ENCODE measurements around the gene ALG11.
"Not testable (repeated sequence)": the region's sequence is repeated elsewhere in the genome, so short reads cannot be mapped to it uniquely, and the experiment has no call there.

Gene ALG11, protein sequence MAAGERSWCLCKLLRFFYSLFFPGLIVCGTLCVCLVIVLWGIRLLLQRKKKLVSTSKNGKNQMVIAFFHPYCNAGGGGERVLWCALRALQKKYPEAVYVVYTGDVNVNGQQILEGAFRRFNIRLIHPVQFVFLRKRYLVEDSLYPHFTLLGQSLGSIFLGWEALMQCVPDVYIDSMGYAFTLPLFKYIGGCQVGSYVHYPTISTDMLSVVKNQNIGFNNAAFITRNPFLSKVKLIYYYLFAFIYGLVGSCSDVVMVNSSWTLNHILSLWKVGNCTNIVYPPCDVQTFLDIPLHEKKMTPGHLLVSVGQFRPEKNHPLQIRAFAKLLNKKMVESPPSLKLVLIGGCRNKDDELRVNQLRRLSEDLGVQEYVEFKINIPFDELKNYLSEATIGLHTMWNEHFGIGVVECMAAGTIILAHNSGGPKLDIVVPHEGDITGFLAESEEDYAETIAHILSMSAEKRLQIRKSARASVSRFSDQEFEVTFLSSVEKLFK

DNA sequence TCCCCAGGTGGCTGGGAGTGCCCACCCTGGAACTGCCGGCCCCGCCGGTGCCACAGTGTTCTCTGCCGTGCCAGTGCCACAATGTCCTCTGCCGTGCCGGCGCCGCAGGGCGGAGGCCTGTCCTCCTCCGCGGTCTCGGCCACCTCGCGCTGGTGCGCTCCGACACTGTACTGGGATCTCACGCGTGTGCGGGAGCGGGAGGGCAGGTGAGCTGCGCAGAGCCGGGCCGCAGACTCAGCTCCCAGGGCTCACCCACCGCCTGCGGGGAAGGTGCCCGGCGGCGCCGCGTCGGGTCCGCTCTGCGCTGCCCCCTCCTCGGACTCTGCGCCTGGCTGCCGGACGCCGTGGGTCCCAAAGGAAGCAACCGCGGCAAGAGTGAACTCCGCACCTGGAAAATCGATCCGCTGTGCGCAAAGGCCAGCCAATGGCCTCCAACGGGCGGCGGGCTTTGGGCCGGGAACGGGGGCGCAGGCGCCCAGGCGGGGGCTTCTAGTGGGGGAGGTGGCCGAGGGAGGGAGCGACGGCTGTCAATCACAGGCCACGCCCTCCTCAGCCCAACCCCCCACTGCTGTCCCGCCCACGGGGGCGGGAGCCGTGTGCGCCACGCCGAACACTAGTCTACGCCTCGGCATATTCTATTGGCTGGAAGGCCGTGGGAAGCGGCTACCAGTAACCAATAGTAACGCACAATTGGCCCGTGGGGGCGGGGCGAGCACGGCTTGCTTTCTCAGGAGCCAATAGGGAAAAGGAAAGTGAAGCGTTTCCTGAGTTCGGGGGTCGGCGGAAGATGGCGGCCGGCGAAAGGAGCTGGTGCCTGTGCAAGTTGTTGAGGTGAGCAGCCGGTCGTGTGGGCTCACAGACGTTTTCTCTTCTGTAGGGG lies at the start of gene ALG11:
ALG11 (plus strand) TSS at position 767 of the 880 bp plus-strand sequence; CDS start at position 788, 21 bp downstream.
- FAIRE-seq = no peak

GRCh38 chr13:51966186-51966585 lies 46.0 kb upstream of the ALG11 start:
- FAIRE-seq = no peak

GRCh38 chr13:51967482-51968446 lies 44.4 kb upstream of the ALG11 start:
- FAIRE-seq = no peak

DNA sequence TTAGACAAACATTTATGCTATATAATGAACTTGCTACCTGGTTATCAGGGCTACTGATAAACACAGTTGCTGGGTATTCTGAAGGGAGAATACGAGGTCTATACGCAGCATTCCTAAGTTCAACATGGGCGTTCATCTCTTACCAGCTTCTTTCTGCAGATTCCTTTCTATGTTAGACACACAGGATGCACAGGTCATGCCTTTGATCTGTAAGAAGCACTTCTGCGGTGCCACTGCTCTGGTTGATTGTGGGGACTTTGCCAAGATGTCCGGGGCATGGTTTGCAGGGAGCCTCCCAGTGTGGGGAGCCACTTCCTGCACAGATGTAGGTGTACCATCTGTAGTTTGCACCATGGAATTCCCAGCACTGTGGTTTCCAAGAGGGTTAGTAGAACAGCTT lies 41.8 kb upstream of the ALG11 start:
- FAIRE-seq = no peak

DNA sequence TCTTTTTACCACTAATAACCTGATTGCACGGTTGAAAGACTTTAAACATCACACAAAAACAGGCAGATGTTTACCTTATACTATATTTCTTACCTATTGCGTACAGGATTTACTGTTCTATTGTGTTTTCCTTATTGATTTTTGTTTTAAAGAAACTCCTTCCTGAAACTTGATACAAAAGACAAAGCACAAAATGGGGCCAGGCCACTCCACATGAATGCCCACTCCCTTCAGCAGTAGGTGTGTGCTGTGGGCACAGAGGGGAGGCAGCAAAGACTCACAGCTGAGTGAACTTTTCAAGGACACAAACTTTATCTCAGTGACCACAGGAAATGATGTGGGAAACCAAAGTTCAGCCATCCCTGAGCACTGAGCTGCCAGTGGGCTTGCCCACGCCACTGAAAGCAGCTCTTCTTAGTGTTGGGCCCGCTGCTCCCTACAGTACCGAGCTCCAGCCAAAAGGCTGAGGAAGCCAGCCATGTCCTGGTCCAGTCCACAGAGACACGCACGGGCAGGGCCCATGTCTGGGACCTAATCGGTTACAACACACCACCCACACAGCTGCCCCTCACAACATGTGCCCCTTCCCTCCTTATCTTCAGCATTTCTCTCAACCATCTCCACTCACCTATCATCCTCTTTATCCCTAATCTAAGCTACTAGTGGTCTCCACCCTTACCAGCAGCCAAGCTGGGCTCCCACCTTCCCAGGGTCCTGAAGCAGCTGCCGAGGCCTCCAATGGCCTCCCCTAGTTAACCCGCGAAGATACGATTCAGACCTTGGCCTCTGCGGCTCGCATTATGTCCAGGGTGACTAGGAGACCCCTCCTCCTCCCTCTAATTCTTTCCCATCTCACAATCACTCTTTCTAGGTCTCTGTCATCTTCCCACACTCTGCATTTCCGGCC lies 40.4 kb upstream of the ALG11 start:
- no peak for FAIRE-seq

DNA sequence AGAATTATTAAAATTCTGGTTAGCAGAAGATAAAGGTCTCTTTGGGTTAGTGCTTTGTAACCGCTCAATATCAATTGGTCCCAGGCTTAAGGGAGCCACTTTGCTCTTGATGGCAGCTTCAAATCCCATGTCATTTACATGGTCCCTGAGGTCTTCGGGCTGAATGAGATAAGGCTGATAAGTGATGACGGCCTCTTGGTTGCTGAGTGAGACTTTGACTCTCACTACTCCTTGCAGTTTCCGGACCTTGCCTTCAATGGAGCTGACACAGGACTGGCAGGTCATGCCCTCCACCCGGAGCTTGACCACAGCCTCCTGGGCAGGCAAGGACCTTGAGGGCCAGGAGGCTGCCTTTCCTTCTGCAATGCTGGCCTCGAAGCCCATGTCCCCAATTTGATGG lies 37.7 kb upstream of the ALG11 start:
- FAIRE-seq = no peak

- no peak for FAIRE-seq
Measured at GRCh38 chr13:51976423-51976822, 35.8 kb upstream of the ALG11 start.

- no peak for FAIRE-seq
Measured at GRCh38 chr13:51976890-51977289, 35.3 kb upstream of the ALG11 start.

DNA sequence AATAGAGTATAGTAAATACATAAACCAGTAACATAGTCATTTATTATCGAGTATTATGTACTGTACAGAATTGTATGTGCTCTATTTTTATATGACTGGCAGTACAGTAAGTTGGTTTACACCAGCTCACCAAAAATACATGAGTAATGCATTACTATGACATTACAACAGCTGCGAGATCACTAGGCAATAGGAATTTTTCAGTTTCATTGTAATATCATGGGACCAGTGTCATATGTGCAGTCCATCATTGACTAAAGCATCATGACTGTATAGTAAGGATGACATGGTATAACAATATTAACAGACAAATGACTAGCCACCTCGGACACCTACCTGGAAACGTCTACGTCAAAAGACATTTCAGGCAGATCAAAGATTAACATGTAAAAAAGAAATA lies 34.6 kb upstream of the ALG11 start:
- no peak for FAIRE-seq

DNA sequence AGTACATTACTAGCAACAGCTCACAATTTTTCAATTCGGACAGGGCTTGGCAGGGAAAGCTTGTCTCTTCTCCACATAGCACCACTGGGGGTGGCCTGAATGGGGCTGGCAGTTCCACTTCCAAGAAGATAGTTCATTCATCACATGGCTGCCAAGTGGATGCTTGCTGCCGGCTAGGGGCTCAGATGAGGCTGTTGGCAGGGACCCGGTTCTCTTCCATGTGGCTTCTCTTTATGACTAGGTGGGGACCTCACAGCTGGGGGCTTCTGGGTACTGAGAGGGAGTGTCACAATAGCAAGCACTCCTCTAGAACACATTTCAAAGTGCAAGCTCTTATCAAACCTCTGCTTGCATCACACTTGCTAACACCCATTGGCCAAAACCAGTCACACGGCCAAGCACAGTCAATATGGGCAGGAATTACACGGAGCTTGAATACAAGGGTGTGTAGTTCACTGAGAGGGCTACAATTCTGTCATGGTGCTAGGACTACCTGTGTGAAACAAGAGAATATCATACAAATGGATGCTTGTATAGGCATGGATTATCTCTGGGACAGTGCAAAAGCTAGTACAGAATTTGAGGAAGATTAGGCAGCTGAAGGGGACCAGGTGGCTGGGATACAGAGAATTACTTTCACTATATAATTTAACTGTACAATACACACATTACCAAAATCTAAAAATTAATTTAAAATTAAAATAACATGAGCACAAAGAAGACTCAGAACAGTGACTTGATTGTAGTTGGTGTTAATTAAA lies 33.2 kb upstream of the ALG11 start:
- FAIRE-seq = peak; percentile 17

GRCh38 chr13:51980908-51981307 lies 31.3 kb upstream of the ALG11 start:
- no peak for FAIRE-seq

GRCh38 chr13:51981355-51981754 lies 30.8 kb upstream of the ALG11 start:
- FAIRE-seq = no peak

DNA sequence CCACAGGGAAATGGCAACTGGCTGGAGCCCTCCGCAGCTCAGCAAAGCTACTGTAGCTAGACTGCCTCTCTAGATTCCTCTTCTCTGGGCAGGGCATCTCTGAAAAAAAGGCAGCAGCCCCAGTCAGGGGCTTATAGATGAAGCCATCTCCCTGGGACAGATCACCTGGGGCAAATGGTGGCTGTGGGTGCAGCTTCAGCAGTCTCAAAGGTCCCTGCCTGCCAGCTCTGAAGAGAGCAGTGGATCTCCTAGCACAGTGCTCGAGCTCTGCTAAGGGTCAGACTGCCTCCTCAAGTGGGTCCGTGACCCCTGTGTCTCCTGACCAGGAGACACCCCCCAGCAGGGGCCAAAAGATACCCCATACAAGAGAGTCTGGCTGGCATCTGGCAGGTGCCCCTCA lies 28.9 kb upstream of the ALG11 start:
- FAIRE-seq = not testable (repeated sequence)

- FAIRE-seq = not testable (repeated sequence)
Measured at GRCh38 chr13:51984904-51985303, 27.3 kb upstream of the ALG11 start.

DNA sequence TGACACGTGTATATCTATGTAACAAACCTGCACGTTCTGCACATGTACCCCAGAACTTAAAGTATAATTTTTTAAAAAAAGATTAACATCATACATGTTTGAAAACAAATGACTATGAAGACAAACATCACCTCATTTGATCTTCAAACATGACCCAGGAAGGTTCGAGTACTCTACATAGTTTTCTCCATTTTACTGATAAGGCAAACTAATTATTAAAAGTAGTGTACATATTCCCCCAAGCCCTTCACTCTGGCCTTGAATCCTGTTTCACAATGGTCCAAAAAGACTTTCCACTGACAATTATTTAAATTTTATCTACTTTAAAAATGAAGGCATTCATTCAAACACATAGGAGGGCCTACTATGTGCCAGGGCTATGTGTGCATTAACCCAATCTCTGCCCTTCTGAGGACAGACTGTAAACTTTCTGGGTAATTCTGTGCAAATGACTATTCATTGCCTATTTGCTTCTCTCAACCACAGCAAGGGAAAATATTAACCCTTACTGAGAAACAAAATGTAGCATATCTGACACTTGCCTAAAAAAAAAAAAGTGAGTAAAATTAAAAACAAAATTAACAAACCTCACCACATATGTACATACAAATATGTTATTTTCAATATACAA lies 23.1 kb upstream of the ALG11 start:
- no peak for FAIRE-seq

GRCh38 chr13:51993713-51994112 lies 18.5 kb upstream of the ALG11 start:
- FAIRE-seq = no peak

DNA sequence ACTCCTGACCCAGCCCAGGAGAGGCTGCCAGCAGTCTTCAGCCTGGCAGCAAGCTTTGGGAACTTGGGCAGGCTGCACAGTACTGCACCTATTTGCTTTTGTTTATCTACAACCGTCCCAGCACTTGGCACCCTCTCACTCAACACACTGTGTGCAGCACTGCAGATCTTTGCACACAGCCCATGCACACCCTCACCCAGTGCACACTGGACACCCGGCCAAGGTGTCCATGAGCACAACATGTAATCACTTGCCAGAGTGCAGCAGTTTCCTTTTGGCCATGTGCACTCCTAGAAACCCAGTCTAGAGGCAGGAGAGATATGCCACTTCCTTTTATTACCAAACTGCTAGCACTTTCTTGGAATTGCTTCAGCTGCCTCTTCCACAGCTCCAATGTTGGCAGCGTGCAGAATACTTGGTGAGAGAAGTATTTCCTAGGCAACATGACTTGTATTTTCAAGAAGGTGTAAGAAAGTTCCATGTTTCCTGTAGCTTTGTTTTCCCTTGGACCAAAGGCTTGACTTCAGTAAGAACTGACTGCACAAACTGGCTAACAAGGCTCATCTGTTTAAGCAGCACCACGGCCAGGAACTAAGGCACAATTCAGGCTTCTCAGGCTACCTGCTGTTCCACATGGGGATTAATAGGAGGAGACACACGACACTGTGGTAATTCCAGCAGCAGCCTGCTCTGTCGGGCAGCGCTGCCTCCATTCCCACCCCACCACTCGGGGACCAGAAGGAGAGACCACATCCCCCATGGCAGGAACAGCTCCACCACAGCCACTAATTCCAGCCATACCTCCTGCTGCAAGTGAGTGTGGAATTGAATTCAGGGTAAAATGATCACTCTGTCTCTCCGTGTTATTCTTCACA lies 16.3 kb upstream of the ALG11 start:
- no peak for FAIRE-seq

DNA sequence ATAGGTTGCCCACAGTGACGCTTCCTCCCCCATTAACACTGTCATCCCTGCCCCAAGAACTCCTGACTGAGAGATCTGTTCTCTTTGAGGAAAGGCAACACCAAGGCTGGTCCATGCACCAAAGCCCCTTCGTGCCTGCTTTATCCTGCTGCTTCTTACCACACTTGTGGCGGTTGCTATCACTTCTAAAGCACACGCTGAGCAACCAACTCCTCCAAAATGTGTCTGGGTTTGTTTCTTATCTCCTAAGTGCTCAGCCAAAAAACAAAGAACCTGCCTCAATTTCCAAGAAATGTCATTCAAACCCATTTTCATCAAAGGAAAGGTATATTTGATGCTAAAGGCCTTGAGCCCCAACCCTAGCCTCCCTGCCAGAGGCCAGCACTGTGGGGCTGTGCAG lies 15.6 kb upstream of the ALG11 start:
- no peak for FAIRE-seq

DNA sequence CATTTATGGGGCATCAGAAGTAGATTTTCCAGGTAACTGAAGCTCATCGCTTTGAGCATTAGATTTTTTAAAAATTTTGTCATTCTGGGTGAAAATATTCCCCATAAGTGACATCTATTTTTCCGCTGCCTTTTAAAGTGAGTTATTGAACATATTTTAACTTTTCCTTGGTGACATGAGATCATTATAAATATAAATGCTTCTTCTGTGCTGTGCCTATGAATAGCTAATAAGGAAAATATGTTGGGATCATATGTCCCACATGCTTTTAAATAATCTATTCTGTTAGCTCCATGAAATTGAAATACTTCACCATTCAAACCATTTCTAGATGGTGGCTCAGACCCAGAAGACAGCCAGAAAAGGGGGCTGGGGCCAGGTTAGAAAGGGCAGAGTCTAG lies 15.0 kb upstream of the ALG11 start:
- FAIRE-seq = no peak

Measured in islet of Langerhans (tissue), 1 donor.